PFSK-1 (cell line): ENCODE measurements around the gene DTWD2. TPM values are rescaled to one million over a fixed set of nuclear protein-coding genes. Genes with fewer than 3 reads are reported as not detected.

ENCODE experiments used
- FOXP2 ChIP-seq: optimal IDR thresholded peaks from 2 replicates; pipeline ENCODE3; 2011; ENCODE audit warnings: borderline replicate concordance, control low read depth, inconsistent platforms; ENCODE audit not compliant: insufficient read depth; ENCODE audit errors: extremely low read length, extremely low read depth
- POLR2AphosphoS5 ChIP-seq: IDR thresholded peaks from 2 replicates; pipeline ENCODE4 v1.6.1; 2012; ENCODE audit warnings: low read depth, mild to moderate bottlenecking, control low read depth, low read length, moderate library complexity
- SIN3A ChIP-seq: IDR thresholded peaks from 2 replicates; pipeline ENCODE4 v1.6.1; 2012; ENCODE audit warnings: mild to moderate bottlenecking, low read length, moderate library complexity, borderline replicate concordance; ENCODE audit not compliant: insufficient read depth
- TAF1 ChIP-seq: IDR thresholded peaks from 2 replicates; pipeline ENCODE4 v1.6.1; 2012; ENCODE audit warnings: low read length, control low read depth, borderline replicate concordance; ENCODE audit not compliant: insufficient read depth
- polyA plus RNA-seq: library from polyadenylated mRNA; unstranded; fragments of >200 nt; gene quantifications from one replicate; pipeline ENCODE4 v1.2.1, GENCODE V29; 2012; ENCODE audit warnings: low read depth, missing spikeins; ENCODE audit not compliant: insufficient read length
- TF ChIP-seq, protein P1 (sequence below), 2 experiments: IDR thresholded peaks; 2 replicates each; pipeline versions ENCODE4 v1.6.1 to v1.8.0; 2011 to 2012; ENCODE audit warnings: low read depth in 2 of 2, low read length in 2 of 2, control low read depth in 1 of 2, inconsistent platforms in 1 of 2, mild to moderate bottlenecking in 1 of 2, moderate library complexity in 1 of 2; ENCODE audit not compliant: insufficient read depth in 1 of 2

DTWD2 gene, protein sequence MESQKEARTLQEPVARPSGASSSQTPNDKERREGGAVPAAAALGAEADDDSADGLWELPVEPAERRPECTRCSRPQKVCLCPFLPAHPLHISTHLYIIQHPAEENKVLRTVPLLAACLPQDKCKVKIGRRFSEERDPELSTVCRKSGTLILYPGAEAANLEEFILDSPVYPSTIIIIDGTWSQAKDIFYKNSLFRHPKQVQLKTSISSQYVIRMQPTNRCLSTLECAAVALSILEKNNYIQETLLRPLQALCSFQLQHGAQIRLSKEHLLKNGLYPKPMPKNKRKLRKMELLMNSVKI
- 2.4 TPM for polyA plus RNA-seq

DNA sequence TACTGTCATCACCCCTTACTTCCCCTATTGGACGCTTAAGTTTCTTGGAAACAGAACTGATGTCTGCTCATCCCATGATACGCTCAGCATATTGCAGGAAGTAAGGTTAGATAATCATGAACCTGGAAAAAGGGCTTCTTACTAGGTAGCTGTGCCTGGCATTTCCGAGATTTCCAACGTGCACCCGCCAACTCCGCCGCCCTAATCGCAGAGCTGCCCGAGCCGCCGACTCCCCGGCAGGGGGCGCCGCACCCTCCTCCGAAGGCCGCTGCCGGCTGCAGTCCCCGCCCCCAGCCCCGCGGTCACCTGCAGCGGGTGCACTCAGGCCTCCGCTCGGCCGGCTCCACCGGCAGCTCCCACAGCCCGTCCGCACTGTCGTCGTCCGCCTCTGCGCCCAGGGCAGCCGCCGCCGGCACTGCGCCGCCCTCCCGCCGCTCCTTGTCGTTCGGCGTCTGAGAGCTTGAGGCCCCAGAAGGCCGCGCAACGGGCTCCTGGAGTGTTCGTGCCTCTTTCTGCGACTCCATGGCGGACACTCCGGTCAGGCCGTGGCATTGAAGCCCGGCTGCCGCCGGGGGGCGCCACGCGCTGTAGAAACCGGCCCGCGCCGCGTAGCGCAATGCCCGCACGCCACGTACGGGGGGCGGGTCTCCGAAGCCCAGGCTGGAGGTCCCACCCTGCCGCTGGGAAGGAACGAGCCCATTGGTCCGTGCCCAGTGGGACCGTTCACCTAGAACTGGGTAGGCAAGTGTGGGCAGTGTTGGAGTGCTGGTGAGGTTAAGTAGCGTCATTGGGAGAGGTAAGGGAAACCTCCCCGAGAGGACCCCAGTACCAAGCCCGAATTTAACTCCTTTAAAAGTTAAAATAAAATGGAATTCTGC is at the start of gene DTWD2:
Gene DTWD2, minus strand, starts transcription at position 560 of the 878 bp plus-strand sequence. Its CDS starts 36 bp downstream, at position 524.
- TF ChIP-seq FOXP2 (peak; percentile 63), TAF1 (peak; percentile 64; the same call in 1 of the 2 replicates), SIN3A (no peak), POLR2AphosphoS5 (peak; percentile 68)
- TF ChIP-seq, protein P1, sequence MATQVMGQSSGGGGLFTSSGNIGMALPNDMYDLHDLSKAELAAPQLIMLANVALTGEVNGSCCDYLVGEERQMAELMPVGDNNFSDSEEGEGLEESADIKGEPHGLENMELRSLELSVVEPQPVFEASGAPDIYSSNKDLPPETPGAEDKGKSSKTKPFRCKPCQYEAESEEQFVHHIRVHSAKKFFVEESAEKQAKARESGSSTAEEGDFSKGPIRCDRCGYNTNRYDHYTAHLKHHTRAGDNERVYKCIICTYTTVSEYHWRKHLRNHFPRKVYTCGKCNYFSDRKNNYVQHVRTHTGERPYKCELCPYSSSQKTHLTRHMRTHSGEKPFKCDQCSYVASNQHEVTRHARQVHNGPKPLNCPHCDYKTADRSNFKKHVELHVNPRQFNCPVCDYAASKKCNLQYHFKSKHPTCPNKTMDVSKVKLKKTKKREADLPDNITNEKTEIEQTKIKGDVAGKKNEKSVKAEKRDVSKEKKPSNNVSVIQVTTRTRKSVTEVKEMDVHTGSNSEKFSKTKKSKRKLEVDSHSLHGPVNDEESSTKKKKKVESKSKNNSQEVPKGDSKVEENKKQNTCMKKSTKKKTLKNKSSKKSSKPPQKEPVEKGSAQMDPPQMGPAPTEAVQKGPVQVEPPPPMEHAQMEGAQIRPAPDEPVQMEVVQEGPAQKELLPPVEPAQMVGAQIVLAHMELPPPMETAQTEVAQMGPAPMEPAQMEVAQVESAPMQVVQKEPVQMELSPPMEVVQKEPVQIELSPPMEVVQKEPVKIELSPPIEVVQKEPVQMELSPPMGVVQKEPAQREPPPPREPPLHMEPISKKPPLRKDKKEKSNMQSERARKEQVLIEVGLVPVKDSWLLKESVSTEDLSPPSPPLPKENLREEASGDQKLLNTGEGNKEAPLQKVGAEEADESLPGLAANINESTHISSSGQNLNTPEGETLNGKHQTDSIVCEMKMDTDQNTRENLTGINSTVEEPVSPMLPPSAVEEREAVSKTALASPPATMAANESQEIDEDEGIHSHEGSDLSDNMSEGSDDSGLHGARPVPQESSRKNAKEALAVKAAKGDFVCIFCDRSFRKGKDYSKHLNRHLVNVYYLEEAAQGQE (IDR thresholded peaks at IDR 0.05; ENCODE audit: insufficient read depth in 1 of 2, low read depth in 2 of 2, low read length in 2 of 2): no peak

DNA sequence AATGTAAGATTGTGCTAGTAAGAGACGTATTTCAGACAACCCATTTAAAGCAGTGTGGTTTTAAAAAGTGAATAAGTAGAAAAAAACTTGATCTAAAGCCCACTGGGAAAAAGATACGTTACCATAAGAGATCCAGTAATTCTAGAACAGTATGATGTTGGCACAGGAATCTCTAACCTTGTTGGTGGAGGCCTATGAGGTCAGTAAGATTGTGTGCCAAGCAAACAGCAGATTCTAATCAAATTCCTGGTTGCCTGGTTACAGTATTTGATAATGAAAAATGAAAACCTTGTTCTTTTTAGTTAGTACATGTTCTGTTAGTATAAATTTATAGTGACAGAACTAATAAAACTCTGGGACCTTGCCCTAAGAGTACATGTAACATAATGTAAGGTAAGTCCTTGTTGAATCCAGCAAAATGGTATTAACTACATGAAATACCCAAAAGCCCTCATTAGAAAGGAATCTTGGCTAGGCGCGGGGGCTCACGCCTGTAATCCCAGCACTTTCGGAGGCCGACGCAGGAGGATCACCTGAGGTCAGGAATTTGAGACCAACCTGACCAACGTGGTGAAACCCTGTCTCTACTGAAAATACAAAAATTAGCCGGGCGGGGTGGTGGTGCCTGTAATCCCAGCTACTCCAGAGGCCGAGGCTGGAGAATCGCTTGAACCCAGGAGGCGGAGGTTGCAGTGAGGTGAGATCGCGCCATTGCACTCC is 49.3 kb upstream of the DTWD2 start:
- TF ChIP-seq, protein P1 (IDR thresholded peaks at IDR 0.05; ENCODE audit: insufficient read depth in 1 of 2, low read depth in 2 of 2, low read length in 2 of 2): no peak
- TF ChIP-seq TAF1 (no peak), FOXP2 (no peak)

DNA sequence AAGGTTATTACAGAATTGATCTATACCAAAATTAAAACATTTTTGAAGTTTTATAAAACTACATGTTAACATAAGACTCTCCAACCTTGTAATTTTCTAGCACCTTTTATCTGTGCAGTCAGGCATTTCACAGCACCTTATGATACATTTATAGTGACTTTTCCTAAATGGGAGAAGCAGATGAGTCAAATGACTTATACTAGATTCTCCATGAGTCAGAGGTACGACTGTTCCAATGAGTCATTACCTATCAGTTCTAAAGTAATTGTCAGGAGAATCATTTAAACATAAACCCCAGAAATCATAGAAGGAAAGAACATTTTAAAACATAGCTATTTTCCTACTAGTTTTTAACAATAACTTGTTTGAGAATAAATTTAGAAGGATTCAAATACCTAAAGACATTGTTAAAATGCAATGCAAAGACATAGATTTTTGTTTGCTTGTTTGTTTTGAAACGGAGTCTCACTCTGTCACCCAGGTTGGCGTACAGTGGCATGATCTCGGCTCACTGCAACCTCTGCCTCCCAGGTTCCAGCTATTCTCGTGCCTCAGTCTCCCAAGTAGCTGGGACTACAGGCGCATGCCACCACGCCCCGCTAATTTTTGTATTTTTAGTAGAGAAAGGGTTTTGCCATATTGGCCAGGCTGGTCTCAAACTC is 47.9 kb upstream of the DTWD2 start:
- TF ChIP-seq SIN3A: no peak
- no peak for TF ChIP-seq FOXP2
- TF ChIP-seq, protein P1 (IDR thresholded peaks at IDR 0.05; ENCODE audit: insufficient read depth in 1 of 2, low read depth in 2 of 2, low read length in 2 of 2): no peak
- no peak for TF ChIP-seq POLR2AphosphoS5
- TF ChIP-seq TAF1: no peak

DNA sequence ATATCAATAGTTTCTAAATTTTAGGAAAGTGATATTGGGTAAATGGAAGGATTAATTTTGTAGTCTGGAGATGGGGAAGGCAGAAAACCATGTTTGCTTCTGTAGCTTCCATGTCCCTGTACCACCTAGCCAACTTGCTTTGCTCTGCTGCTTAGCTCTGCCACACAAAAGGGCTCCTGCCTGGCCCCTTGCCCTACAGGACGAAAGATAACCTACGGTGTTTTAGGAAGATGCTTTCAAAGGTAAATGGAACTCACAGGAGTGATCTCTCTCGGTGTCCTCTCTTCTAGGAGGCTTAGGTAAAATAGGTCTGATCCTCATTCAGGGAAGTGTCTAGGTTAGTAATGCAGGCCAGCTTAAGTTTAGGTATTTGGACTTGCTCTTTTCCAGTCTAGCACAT is 44.8 kb upstream of the DTWD2 start:
- no peak for TF ChIP-seq POLR2AphosphoS5
- TF ChIP-seq SIN3A: no peak
- no peak for TF ChIP-seq TAF1
- TF ChIP-seq, protein P1 (IDR thresholded peaks at IDR 0.05; ENCODE audit: insufficient read depth in 1 of 2, low read depth in 2 of 2, low read length in 2 of 2): no peak
- TF ChIP-seq FOXP2: no peak
